GM19467 (cell line): ENCODE data around the gene BRMS1L.
"Not testable (repeated sequence)": the region's sequence is repeated elsewhere in the genome, so short reads cannot be mapped to it uniquely, and the experiment has no call there.

Source experiments
- ATAC-seq: cut with Tn5 transposase; IDR thresholded peaks from one replicate; pipeline ENCODE4 v1.9.1; 2021; ENCODE audit warnings: mild to moderate bottlenecking, moderate library complexity; ENCODE audit not compliant: unreplicated experiment

The BRMS1L gene

GRCh38 chr14:35826218-35826951 is at the start of gene BRMS1L:
TSS of gene BRMS1L (plus strand) at chr14:35826338. CDS start at chr14:35826517, 179 bp downstream.
- peak; percentile 98 for ATAC-seq

- ATAC-seq, result no peak
These were observed 49.3 kb upstream of the BRMS1L start for GRCh38 chr14:35776823-35777222.

GRCh38 chr14:35777550-35777949 is 48.6 kb upstream of the BRMS1L start:
- not testable (repeated sequence) for ATAC-seq

- ATAC-seq, result no peak
These were observed 46.8 kb upstream of the BRMS1L start for GRCh38 chr14:35779368-35779767.

- ATAC-seq, result no peak
These were observed 42.4 kb upstream of the BRMS1L start for GRCh38 chr14:35783699-35784098.

- no peak for ATAC-seq
These were observed 39.3 kb upstream of the BRMS1L start for GRCh38 chr14:35786856-35787255.

GRCh38 chr14:35789651-35790050 is 36.5 kb upstream of the BRMS1L start:
- no peak for ATAC-seq

GRCh38 chr14:35797796-35798195 is 28.3 kb upstream of the BRMS1L start:
- no peak for ATAC-seq

GRCh38 chr14:35806006-35806907 is 19.9 kb upstream of the BRMS1L start:
- no peak for ATAC-seq

- ATAC-seq, result no peak
These were observed 18.8 kb upstream of the BRMS1L start for GRCh38 chr14:35807131-35807961.

GRCh38 chr14:35808076-35808637 is 18.0 kb upstream of the BRMS1L start:
- ATAC-seq, result no peak

- ATAC-seq, result peak; percentile 95
These were observed 17.2 kb upstream of the BRMS1L start, which contains the start of gene RALGAPA1 for GRCh38 chr14:35808638-35809563. TSS of gene RALGAPA1 (minus strand) at chr14:35809295. CDS start at chr14:35808835, 460 bp downstream.

GRCh38 chr14:35809597-35809996 is 16.5 kb upstream of the BRMS1L start:
- ATAC-seq, result no peak

GRCh38 chr14:35810963-35811362 is 15.2 kb upstream of the BRMS1L start:
- ATAC-seq, result no peak

- peak; percentile 55 for ATAC-seq
These were observed 11.7 kb upstream of the BRMS1L start for GRCh38 chr14:35814371-35815005.

- no peak for ATAC-seq
These were observed 7.6 kb upstream of the BRMS1L start for GRCh38 chr14:35818346-35819115.

GRCh38 chr14:35819591-35820540 is 6.3 kb upstream of the BRMS1L start:
- no peak for ATAC-seq
